Kidney epithelial cell (primary cell): ENCODE data around the gene KRTAP2-4. TPM values are rescaled to one million over a fixed set of nuclear protein-coding genes. Genes with fewer than 3 reads are reported as not detected.
"Not testable (repeated sequence)": the region's sequence is repeated elsewhere in the genome, so short reads cannot be mapped to it uniquely, and the experiment has no call there.

Experiments
- DNase-seq: peaks from one replicate; pipeline ENCODE4 v3.0.0-alpha.2; 2010; ENCODE audit warnings: low read depth
- H3K27me3 ChIP-seq: 2 replicates; pipeline ENCODE4 v1.6.0; 2011; ENCODE audit warnings: low read length; ENCODE audit not compliant: control insufficient read depth, insufficient read depth
- H3K36me3 ChIP-seq: 2 replicates; pipeline ENCODE4 v1.5.1; 2011; ENCODE audit warnings: low read length; ENCODE audit not compliant: control insufficient read depth, insufficient read depth
- H3K4me3 ChIP-seq: 2 replicates; pipeline ENCODE4 v1.5.1; 2011; ENCODE audit warnings: low read depth, mild to moderate bottlenecking, control low read depth, low read length
- CTCF ChIP-seq: IDR thresholded peaks from 2 replicates; pipeline ENCODE4 v1.5.1; 2011; ENCODE audit warnings: mild to moderate bottlenecking, moderate library complexity, low read length, control low read depth, inconsistent platforms; ENCODE audit not compliant: insufficient read depth, poor library complexity, severe bottlenecking
- total RNA-seq: library from RNA; depleted of rRNA; stranded (reverse); fragments of >200 nt; gene quantifications from 2 replicates; pipeline ENCODE4 v1.2.3, GENCODE V29; 2015

KRTAP2-4 gene
- total RNA-seq, 1 donor from 2014 or later, result not detected

- Histone ChIP-seq H3K36me3 (no peaks in the 10 kb centered on the region), H3K27me3 (no peaks in the 10 kb centered on the region), H3K4me3 (no peak overlapping the region)
- no peak for TF ChIP-seq CTCF
- DNase-seq, result no peak
Measured at GRCh38 chr17:41057547-41057946, 8.1 kb downstream of the KRTAP2-4 start.

GRCh38 chr17:41055130-41055529, 10.5 kb downstream of the KRTAP2-4 start, which contains the start of gene KRTAP2-2:
Gene KRTAP2-2 (minus strand): TSS chr17:41055230. CDS start chr17:41055211, 19 bp downstream.
- H3K4me3 ChIP-seq, DNase-seq, H3K36me3 ChIP-seq, H3K27me3 ChIP-seq: not testable (repeated sequence)

- not testable (repeated sequence) for H3K4me3 ChIP-seq, DNase-seq, H3K36me3 ChIP-seq, H3K27me3 ChIP-seq
Measured at GRCh38 chr17:41054556-41054955, 11.1 kb downstream of the KRTAP2-4 start.

- Histone ChIP-seq H3K27me3 (no peaks in the 10 kb centered on the region), H3K4me3 (no peak overlapping the region), H3K36me3 (no peaks in the 10 kb centered on the region)
- no peak for TF ChIP-seq CTCF
- no peak for DNase-seq
Measured at GRCh38 chr17:41054025-41054424, 11.7 kb downstream of the KRTAP2-4 start.

- Histone ChIP-seq H3K36me3 (no peaks in the 10 kb centered on the region), H3K27me3 (no peaks in the 10 kb centered on the region), H3K4me3 (no peak overlapping the region)
- no peak for DNase-seq
- TF ChIP-seq CTCF, result no peak
Measured at GRCh38 chr17:41052566-41052965, 13.1 kb downstream of the KRTAP2-4 start.

GRCh38 chr17:41049110-41049509, 16.6 kb downstream of the KRTAP2-4 start:
- Histone ChIP-seq H3K36me3 (no peaks in the 10 kb centered on the region), H3K4me3 (no peak overlapping the region), H3K27me3 (no peaks in the 10 kb centered on the region)
- no peak for TF ChIP-seq CTCF
- no peak for DNase-seq

GRCh38 chr17:41048441-41048840, 17.2 kb downstream of the KRTAP2-4 start:
- no peak for TF ChIP-seq CTCF
- no peaks in the 10 kb centered on the region for H3K36me3 ChIP-seq
- no peak overlapping the region for H3K4me3 ChIP-seq
- no peaks in the 10 kb centered on the region for H3K27me3 ChIP-seq
- no peak for DNase-seq

- H3K27me3 ChIP-seq, result not testable (repeated sequence)
Measured at GRCh38 chr17:41046735-41047465, 18.8 kb downstream of the KRTAP2-4 start, which contains the start of gene KRTAP2-1. Gene KRTAP2-1 (minus strand): TSS chr17:41047316. CDS start chr17:41047267, 49 bp downstream.

More at GRCh38 chr17:41046735-41047465, 18.8 kb downstream of the KRTAP2-4 start, which contains the start of gene KRTAP2-1:
- DNase-seq, H3K4me3 ChIP-seq, H3K36me3 ChIP-seq: not testable (repeated sequence)
